Heart left ventricle (tissue), 13 donors: ENCODE data around the gene ARL2BP.

Experiments used
- CTCF ChIP-seq, 12 donors: fragments of 200-600 bp; sonication (generic) in 4 of 12; IDR thresholded peaks; one replicate each; pipeline versions ENCODE4 v1.5.0 to v1.8.0; 2018 to 2022; ENCODE audit warnings: antibody characterized with exemption in 12 of 12, mild to moderate bottlenecking in 5 of 12
- POLR2A ChIP-seq, 2 donors: fragments of 450-650 bp; IDR thresholded peaks; one replicate each; pipeline ENCODE4 v1.6.1; 2017; ENCODE audit warnings: antibody characterized with exemption in 2 of 2, mild to moderate bottlenecking in 2 of 2, moderate library complexity in 2 of 2
- donor health status: ischemic (EF 13 %, LVEDD 7.1; RV severe dilation, severe dysfunction).
- donor health status: DM: no; HTN: yes; CAD: no.
- donor health status: DM: no; HTN: no; CAD: no.
- donor health status: ischemic (EF 25% LVEDD 6.9; RV normal size, moderate dysfunction).
- donor health status: ischemic (EF 25% LVEDD 5.7; RV mildly dilated, moderate dysfunction).
- donor health status: ischemic (EF 35%, LVEDD 5.7; RV mildly dilated, moderate dysfunction).
- donor health status: nonischemic (EF 11% LVEDD 7.7; RV severe dilation, severe dysfunction).
- donor health status: DM: yes; HTN: yes; CAD: no.
- donor health status: PGD.
- donor health status: ischemic (EF 29% LVEDD 5.4; RV normal size, mild dysfunction).
- donor health status: nonischemic (EF 23%, LVEDD 6.1; RV moderate dilation, normal function).

- TF ChIP-seq POLR2A (IDR thresholded peaks at IDR 0.05) (no peak), CTCF (IDR thresholded peaks at IDR 0.05) (no peak)
These were observed 36.7 kb downstream of the ARL2BP start for GRCh38 chr16:57281791-57282190.
